SK-N-SH treated with all-trans-retinoic acid at 6 μM for 48 hours (cell line): Measurements from ENCODE around the gene ZSWIM6.

Source experiments
- ATAC-seq: fragments of 200-7000 bp; cut with Tn5 transposase; 3 replicates; pipeline ENCODE4 v1.9.1; 2020; ENCODE audit warnings: mild to moderate bottlenecking, moderate library complexity
- ARNTL ChIP-seq: fragments of 450-650 bp; formaldehyde crosslinking; IDR thresholded peaks from 2 replicates; pipeline ENCODE4 v1.5.0; 2020; ENCODE audit warnings: low read depth, mild to moderate bottlenecking, moderate library complexity, borderline replicate concordance
- BACH2 ChIP-seq: fragments of 250-450 bp; sonication (Bioruptor Pico); IDR thresholded peaks from 2 replicates; pipeline ENCODE4 v1.9.0; 2021; ENCODE audit warnings: mild to moderate bottlenecking, borderline replicate concordance
- OSR1 ChIP-seq: fragments of 250-450 bp; sonication (Bioruptor Pico); IDR thresholded peaks from 2 replicates; pipeline ENCODE4 v1.8.0; 2022; ENCODE audit warnings: moderate library complexity, mild to moderate bottlenecking, inconsistent platforms
- RARB ChIP-seq: fragments of 250-450 bp; sonication (Bioruptor Pico); IDR thresholded peaks from 2 replicates; pipeline ENCODE4 v1.8.0; 2021; ENCODE audit warnings: mild to moderate bottlenecking, moderate library complexity
- SNAI2 ChIP-seq: fragments of 250-450 bp; sonication (Bioruptor Pico); IDR thresholded peaks from 2 replicates; pipeline ENCODE4 v1.5.0; 2020; ENCODE audit warnings: mild to moderate bottlenecking, moderate library complexity
- TOX ChIP-seq: fragments of 250-450 bp; sonication (Bioruptor Pico); IDR thresholded peaks from 2 replicates; pipeline ENCODE4 v1.8.0; 2021; ENCODE audit warnings: mild to moderate bottlenecking, moderate library complexity, borderline replicate concordance
- ZC3H10 ChIP-seq: fragments of 250-450 bp; sonication (Bioruptor Pico); IDR thresholded peaks from 2 replicates; pipeline ENCODE4 v1.5.1; 2021; ENCODE audit warnings: mild to moderate bottlenecking, moderate library complexity
- ZFP30 ChIP-seq: fragments of 450-650 bp; formaldehyde crosslinking; IDR thresholded peaks from 2 replicates; pipeline ENCODE4 v1.5.0; 2022; ENCODE audit warnings: mild to moderate bottlenecking, moderate library complexity
- ZNF70 ChIP-seq: fragments of 450-650 bp; formaldehyde crosslinking; IDR thresholded peaks from 2 replicates; pipeline ENCODE4 v1.5.0; 2020; ENCODE audit warnings: mild to moderate bottlenecking, moderate library complexity
- ZNF8 ChIP-seq: fragments of 450-650 bp; formaldehyde crosslinking; IDR thresholded peaks from 2 replicates; pipeline ENCODE4 v1.5.0; 2020; ENCODE audit warnings: mild to moderate bottlenecking, moderate library complexity
- TF ChIP-seq, protein P1 (sequence below): fragments of 250-450 bp; sonication (Bioruptor Pico); IDR thresholded peaks from 2 replicates; pipeline ENCODE4 v1.5.1; 2020; ENCODE audit warnings: low read depth, mild to moderate bottlenecking, moderate library complexity
- TF ChIP-seq, protein P2 (sequence below): fragments of 250-450 bp; sonication (Bioruptor Pico); IDR thresholded peaks from 2 replicates; pipeline ENCODE4 v1.8.0; 2021; ENCODE audit warnings: low read depth, mild to moderate bottlenecking, moderate library complexity, borderline replicate concordance
- TF ChIP-seq, protein P3 (sequence below): fragments of 250-450 bp; sonication (Bioruptor Pico); IDR thresholded peaks from 2 replicates; pipeline ENCODE4 v1.5.1; 2021; ENCODE audit warnings: mild to moderate bottlenecking, moderate library complexity
- TF ChIP-seq, protein P4 (sequence below): fragments of 250-450 bp; sonication (Bioruptor Pico); IDR thresholded peaks from 2 replicates; pipeline ENCODE4 v1.5.0; 2020; ENCODE audit warnings: mild to moderate bottlenecking, moderate library complexity

Gene ZSWIM6

DNA sequence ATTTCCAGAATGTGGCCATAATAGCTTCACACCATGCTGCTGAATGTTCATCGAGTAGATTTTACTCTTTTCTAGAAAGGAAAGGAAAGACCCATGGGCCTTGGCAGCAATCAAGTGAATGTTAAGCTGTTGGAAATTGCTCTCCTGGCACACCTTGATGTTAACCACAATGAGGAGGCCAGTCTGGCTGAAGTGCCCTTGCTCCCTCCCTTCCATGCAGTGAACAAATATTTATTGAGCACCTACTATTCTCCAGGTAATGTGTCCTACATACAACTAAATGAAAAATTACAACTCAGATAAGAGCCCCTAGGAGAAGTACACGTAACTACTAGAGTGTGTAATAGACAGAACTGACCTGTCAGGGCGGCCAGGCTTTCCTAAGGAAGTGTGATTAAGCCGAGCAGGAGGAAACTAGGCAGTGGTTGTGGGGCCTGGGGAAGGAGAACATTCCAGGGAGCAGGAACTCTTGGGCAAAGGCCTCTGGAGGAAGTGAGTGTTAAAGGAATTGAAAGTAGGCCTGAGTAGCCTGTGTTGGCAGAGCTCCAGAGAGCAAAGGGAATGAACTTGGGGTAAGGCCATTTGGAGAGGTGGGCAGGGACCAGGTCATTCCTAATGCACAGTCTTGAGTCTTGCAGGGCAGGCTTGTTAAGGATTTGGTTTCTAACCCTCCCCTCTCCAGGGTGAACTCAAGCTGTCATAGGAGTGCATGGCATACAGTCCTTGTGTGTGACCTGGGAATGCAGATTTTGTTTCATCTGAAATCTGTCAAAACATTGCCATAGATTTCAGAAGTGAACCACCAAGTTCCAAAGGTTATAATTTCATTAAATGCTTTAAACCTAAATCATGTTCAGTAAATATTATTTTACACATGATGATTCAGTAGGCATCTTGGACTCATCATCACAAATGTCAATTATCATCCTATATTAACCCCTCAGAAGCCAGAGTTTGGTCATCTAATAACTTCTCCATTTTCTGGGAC is 9.0 kb upstream of the ZSWIM6 start:
- TF ChIP-seq ZFP30 (CRISPR knock-in tag) (no peak), ZC3H10 (CRISPR knock-in tag) (no peak), ARNTL (no peak), OSR1 (CRISPR knock-in tag) (no peak)
- TF ChIP-seq, protein P1, sequence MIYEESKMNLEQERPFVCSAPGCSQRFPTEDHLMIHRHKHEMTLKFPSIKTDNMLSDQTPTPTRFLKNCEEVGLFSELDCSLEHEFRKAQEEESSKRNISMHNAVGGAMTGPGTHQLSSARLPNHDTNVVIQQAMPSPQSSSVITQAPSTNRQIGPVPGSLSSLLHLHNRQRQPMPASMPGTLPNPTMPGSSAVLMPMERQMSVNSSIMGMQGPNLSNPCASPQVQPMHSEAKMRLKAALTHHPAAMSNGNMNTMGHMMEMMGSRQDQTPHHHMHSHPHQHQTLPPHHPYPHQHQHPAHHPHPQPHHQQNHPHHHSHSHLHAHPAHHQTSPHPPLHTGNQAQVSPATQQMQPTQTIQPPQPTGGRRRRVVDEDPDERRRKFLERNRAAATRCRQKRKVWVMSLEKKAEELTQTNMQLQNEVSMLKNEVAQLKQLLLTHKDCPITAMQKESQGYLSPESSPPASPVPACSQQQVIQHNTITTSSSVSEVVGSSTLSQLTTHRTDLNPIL (CRISPR knock-in tag), result no peak
- peak; percentile 61 for ATAC-seq

DNA sequence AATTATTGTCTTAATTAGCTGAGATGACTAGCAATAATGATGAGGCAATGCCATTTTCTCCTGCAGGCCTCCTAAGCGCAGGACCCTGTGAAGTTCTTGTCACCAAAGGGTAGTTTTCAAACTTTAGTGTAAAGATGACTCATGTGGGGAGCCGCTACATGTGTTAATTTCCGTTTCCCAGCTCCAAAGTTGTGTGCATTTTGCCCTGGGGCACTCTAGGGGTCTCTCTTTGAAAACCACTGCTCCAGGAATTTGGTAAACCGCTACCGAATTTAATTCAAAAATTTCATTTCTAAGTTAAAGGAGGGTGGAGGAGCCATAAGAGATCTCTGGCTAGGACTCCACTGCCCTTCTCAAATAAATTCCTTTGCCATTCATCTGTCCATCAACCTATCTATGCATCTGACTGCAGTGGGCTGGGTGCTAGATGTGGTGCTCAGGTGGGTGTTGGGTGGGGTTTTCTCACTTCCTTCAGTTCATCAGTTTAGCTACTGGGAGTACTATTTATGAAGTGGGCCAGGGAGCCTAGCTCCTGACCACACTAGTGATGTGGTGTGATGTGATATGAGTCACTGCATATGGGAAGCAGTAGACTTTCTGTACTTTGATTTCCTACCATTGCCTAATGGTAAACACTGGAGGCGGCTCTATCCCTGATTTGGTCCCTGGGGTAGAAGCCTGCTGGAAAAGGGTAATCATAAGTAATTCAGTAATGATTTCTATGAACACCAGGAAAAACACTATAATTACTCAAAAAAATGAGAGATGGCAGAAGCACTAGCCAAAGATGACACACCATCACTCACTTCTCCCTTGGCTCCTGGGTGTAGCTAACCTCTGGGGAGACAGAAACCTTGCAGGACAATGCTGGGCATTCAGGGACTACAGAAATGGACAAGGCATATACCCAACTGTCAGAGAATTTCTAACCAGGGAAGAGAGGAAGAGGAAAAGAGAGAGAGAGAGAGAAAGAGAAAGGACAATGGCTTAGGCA is 4.0 kb upstream of the ZSWIM6 start:
- ATAC-seq, result no peak
- no peak for TF ChIP-seq RARB (CRISPR knock-in tag)
- TF ChIP-seq, protein P1 (CRISPR knock-in tag), result no peak
- TF ChIP-seq ZNF70 (CRISPR knock-in tag), result no peak

DNA sequence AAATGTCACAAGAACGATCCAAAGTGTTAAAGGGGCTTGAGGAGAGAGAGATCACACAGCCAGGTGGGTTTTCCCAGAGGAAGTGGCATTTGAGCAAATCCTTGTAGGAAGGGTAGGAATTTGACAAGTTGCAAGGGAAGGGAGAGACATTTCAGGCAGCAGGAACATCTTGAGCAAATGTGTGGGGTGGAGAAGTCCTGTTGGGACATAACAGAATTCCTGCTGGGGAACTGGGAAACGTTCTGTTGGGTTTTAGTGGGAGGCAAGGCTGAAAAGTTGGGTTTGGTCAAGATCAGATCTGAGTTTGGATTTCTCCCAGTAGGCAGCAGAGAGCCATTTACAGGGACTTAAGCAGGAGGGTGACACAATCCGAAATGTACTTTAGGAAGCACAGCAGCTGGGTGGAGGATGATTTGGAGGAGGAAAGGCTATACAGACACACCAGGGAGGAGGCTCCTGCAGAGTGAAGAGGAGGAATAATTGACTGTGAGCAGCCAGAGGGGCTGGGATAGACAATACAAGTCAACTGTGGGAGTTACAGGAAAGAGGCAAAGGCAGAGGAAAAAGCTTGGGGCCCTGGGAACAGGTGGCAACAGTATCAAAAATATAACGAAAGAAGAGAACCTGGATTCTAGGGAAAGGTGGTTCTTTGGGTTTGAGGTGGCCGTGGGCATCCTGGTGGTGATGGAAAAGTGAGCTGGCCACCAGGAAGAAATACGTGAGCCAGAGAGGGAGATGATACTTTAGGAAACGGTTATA is 3.1 kb upstream of the ZSWIM6 start:
- ATAC-seq, result no peak
- no peak for TF ChIP-seq ZNF8 (CRISPR knock-in tag)
- TF ChIP-seq BACH2 (CRISPR knock-in tag), result no peak
- TF ChIP-seq, protein P2, sequence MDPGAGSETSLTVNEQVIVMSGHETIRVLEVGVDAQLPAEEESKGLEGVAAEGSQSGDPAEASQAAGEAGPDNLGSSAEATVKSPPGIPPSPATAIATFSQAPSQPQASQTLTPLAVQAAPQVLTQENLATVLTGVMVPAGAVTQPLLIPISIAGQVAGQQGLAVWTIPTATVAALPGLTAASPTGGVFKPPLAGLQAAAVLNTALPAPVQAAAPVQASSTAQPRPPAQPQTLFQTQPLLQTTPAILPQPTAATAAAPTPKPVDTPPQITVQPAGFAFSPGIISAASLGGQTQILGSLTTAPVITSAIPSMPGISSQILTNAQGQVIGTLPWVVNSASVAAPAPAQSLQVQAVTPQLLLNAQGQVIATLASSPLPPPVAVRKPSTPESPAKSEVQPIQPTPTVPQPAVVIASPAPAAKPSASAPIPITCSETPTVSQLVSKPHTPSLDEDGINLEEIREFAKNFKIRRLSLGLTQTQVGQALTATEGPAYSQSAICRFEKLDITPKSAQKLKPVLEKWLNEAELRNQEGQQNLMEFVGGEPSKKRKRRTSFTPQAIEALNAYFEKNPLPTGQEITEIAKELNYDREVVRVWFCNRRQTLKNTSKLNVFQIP (CRISPR knock-in tag), result no peak
- no peak for TF ChIP-seq SNAI2 (CRISPR knock-in tag)
- TF ChIP-seq, protein P3, sequence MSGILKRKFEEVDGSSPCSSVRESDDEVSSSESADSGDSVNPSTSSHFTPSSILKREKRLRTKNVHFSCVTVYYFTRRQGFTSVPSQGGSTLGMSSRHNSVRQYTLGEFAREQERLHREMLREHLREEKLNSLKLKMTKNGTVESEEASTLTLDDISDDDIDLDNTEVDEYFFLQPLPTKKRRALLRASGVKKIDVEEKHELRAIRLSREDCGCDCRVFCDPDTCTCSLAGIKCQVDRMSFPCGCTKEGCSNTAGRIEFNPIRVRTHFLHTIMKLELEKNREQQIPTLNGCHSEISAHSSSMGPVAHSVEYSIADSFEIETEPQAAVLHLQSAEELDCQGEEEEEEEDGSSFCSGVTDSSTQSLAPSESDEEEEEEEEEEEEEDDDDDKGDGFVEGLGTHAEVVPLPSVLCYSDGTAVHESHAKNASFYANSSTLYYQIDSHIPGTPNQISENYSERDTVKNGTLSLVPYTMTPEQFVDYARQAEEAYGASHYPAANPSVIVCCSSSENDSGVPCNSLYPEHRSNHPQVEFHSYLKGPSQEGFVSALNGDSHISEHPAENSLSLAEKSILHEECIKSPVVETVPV, result no peak
- TF ChIP-seq, protein P4, sequence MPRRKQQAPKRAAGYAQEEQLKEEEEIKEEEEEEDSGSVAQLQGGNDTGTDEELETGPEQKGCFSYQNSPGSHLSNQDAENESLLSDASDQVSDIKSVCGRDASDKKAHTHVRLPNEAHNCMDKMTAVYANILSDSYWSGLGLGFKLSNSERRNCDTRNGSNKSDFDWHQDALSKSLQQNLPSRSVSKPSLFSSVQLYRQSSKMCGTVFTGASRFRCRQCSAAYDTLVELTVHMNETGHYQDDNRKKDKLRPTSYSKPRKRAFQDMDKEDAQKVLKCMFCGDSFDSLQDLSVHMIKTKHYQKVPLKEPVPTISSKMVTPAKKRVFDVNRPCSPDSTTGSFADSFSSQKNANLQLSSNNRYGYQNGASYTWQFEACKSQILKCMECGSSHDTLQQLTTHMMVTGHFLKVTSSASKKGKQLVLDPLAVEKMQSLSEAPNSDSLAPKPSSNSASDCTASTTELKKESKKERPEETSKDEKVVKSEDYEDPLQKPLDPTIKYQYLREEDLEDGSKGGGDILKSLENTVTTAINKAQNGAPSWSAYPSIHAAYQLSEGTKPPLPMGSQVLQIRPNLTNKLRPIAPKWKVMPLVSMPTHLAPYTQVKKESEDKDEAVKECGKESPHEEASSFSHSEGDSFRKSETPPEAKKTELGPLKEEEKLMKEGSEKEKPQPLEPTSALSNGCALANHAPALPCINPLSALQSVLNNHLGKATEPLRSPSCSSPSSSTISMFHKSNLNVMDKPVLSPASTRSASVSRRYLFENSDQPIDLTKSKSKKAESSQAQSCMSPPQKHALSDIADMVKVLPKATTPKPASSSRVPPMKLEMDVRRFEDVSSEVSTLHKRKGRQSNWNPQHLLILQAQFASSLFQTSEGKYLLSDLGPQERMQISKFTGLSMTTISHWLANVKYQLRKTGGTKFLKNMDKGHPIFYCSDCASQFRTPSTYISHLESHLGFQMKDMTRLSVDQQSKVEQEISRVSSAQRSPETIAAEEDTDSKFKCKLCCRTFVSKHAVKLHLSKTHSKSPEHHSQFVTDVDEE, result no peak
- no peak for TF ChIP-seq TOX (CRISPR knock-in tag)
- TF ChIP-seq, protein P1 (CRISPR knock-in tag), result no peak
